ENCODE data around the gene ZNF839.
A peak's percentile ranks its signal among the peaks of the same experiment; 100 is the strongest.

The ZNF839 gene

DNA sequence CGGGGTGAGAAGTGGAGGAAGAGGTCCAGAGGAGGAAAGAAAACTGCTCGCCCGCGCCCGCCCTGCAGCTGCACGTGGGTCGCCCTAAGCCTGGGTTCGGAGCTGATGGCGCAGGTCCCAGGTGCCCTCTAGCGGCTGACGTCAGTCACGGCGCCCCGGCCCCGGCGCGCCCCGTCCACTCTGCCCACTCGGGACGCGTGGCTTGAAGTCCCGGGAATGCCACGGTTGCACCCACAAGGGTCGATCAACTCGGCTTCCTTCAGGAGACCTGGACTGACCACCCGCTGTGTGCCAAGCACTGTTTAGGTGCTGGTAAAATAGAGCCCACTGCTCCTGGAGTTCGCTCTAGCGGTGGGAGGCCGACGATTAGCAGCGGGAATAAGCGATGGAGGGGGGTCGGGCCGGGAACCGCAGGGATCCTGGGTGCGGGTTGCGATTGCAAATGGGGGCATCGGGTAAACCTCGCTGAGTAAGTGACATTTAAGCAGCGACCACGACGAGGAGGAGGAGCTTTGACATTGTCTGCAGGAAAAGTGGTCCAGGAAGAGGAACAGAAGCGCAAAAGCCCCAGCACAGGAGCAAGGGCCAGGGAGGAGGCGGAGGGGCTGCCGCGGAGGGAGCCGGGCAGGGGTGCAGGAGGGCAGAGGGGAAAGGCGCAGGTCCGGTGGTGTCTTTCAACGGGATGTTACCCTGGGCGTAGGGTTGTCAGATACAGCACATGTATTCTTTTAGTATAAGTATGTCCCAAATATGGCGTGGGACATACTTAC lies 5.1 kb upstream of the ZNF839 start:
- no CpG with 5 or more reads among the region's 52 CpGs for WGBS, 2 donors (ENCODE audit: extremely low coverage in 2 of 2, insufficient read length in 2 of 2, insufficient replicate concordance in 1 of 2)
- H3K9me3 ChIP-seq (replicated peaks in 1 of 2; ENCODE audit: control insufficient read depth in 2 of 2, insufficient read depth in 1 of 2, low read depth in 1 of 2, low read length in 2 of 2), result no peaks in the 10 kb centered on the region
- no peak overlapping the region for H3K9ac ChIP-seq (ENCODE audit: low read depth, low read length, poor library complexity)
- no peak overlapping the region for H3K27ac ChIP-seq (replicated peaks; ENCODE audit: low read length)
- peak; percentile 68 for DNase-seq (ENCODE audit: low spot score)
- no peaks in the 10 kb centered on the region for H3K36me3 ChIP-seq (replicated peaks in 1 of 2; ENCODE audit: control insufficient read depth in 2 of 2, insufficient read depth in 2 of 2, low read length in 2 of 2)
- H3K4me2 ChIP-seq (ENCODE audit: insufficient read depth, low read length, poor library complexity, severe bottlenecking), result peak overlapping the region; percentile 98
- no peak overlapping the region for H2AK5ac ChIP-seq (ENCODE audit: low read depth, low read length)
- H3K4me3 ChIP-seq (ENCODE audit: low read length in 2 of 2), result peak overlapping the region; percentile 54 to 88
- H2BK12ac ChIP-seq (ENCODE audit: low read length), result peak overlapping the region; percentile 25
- H2AFZ ChIP-seq (ENCODE audit: low read length), result peak overlapping the region; percentile 87
- H3K79me1 ChIP-seq (ENCODE audit: low read depth, low read length), result no peaks in the 10 kb centered on the region
- H3K14ac ChIP-seq (ENCODE audit: low read length), result peak overlapping the region; percentile 61
- no peak overlapping the region for H4K91ac ChIP-seq (ENCODE audit: low read depth, low read length, poor library complexity)
- H3K4ac ChIP-seq (ENCODE audit: low read length), result no peak overlapping the region
- peaks cover 0 to 2% (median 0%) of the 10 kb centered on the region in 3 experiments for H3K27me3 ChIP-seq (ENCODE audit: control insufficient read depth in 3 of 3, insufficient read depth in 3 of 3, low read depth in 1 of 3, low read length in 3 of 3)
- H3K4me1 ChIP-seq (ENCODE audit: control insufficient read depth in 2 of 2, insufficient read depth in 1 of 2, low read depth in 1 of 2, low read length in 2 of 2), result peaks cover 11 to 12% of the 10 kb centered on the region in 2 donors
- no peak overlapping the region for H2BK5ac ChIP-seq (ENCODE audit: low read length)
- H4K8ac ChIP-seq (ENCODE audit: low read depth, low read length), result no peak overlapping the region
- H2BK15ac ChIP-seq (ENCODE audit: low read length), result no peak overlapping the region
- H3K23ac ChIP-seq (ENCODE audit: low read depth, low read length, poor library complexity), result peak overlapping the region; percentile 62
- peak overlapping the region; percentile 82 for H3K18ac ChIP-seq (ENCODE audit: low read length)
- H2BK120ac ChIP-seq (ENCODE audit: low read depth, low read length), result no peak overlapping the region

DNA sequence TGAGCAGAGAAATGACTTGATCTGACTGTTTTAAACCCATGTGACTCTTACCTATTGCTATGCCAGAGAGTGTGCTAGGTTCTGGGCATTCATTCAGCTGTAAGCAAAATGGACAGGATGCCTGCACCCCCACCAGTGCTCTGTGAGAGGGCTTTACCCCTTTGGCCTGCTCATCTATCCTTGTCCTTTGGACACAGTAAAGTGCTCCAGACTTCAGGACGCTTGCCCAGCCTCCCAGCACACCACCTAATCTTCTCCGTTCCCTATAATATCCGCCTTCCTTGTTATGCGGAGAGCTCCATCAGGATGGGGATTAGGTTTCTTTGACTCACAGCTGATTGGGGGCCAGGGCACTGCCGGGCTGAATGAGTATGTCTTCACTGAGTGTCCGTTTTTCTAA lies 4.4 kb upstream of the ZNF839 start:
- no peak overlapping the region for H3K14ac ChIP-seq (ENCODE audit: low read length)
- H3K79me1 ChIP-seq (ENCODE audit: low read depth, low read length), result no peaks in the 10 kb centered on the region
- no peak overlapping the region for H4K91ac ChIP-seq (ENCODE audit: low read depth, low read length, poor library complexity)
- no peak overlapping the region for H3K4ac ChIP-seq (ENCODE audit: low read length)
- no peak overlapping the region for H2BK120ac ChIP-seq (ENCODE audit: low read depth, low read length)
- DNase-seq (ENCODE audit: low spot score), result no peak
- H3K4me1 ChIP-seq (ENCODE audit: control insufficient read depth in 2 of 2, insufficient read depth in 1 of 2, low read depth in 1 of 2, low read length in 2 of 2), result peaks cover 11 to 12% of the 10 kb centered on the region in 2 donors
- peaks cover 0 to 2% (median 0%) of the 10 kb centered on the region in 3 experiments for H3K27me3 ChIP-seq (ENCODE audit: control insufficient read depth in 3 of 3, insufficient read depth in 3 of 3, low read depth in 1 of 3, low read length in 3 of 3)
- H2BK15ac ChIP-seq (ENCODE audit: low read length), result no peak overlapping the region
- H3K4me2 ChIP-seq (ENCODE audit: insufficient read depth, low read length, poor library complexity, severe bottlenecking), result no peak overlapping the region
- H3K23ac ChIP-seq (ENCODE audit: low read depth, low read length, poor library complexity), result no peak overlapping the region
- H2BK12ac ChIP-seq (ENCODE audit: low read length), result no peak overlapping the region
- no peak overlapping the region for H3K4me3 ChIP-seq (ENCODE audit: low read length in 2 of 2)
- no peaks in the 10 kb centered on the region for H3K36me3 ChIP-seq (replicated peaks in 1 of 2; ENCODE audit: control insufficient read depth in 2 of 2, insufficient read depth in 2 of 2, low read length in 2 of 2)
- WGBS, 2 donors (ENCODE audit: extremely low coverage in 2 of 2, insufficient read length in 2 of 2, insufficient replicate concordance in 1 of 2), result no CpG with 5 or more reads among the region's 6 CpGs
- H2AFZ ChIP-seq (ENCODE audit: low read length), result no peak overlapping the region
- H3K9me3 ChIP-seq (replicated peaks in 1 of 2; ENCODE audit: control insufficient read depth in 2 of 2, insufficient read depth in 1 of 2, low read depth in 1 of 2, low read length in 2 of 2), result no peaks in the 10 kb centered on the region
- no peak overlapping the region for H3K27ac ChIP-seq (replicated peaks; ENCODE audit: low read length)
- no peak overlapping the region for H3K9ac ChIP-seq (ENCODE audit: low read depth, low read length, poor library complexity)
- H4K8ac ChIP-seq (ENCODE audit: low read depth, low read length), result no peak overlapping the region
- peak overlapping the region; percentile 42 for H2AK5ac ChIP-seq (ENCODE audit: low read depth, low read length)
- H2BK5ac ChIP-seq (ENCODE audit: low read length), result no peak overlapping the region
- no peak overlapping the region for H3K18ac ChIP-seq (ENCODE audit: low read length)

DNA sequence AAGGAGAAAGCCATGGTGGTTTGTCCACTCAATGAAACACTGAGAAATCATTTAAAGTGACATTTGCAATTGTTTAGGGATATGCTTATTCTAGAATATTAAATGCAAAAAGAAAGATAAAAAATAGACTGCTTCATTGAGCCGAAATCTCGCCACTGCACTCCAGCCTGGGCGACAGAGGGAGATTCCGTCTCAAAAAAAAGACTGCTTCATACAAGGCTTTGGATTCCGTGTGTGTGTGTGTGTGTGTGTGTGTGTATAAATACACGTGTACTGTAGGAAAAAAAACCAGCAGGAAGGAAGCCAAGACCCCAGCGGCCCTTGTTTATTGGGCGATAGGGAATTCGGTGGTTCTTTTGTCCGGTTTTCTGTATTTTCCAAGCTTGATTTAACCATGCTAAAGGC lies 3.2 kb upstream of the ZNF839 start:
- peaks cover 12 to 14% of the 10 kb centered on the region in 2 donors for H3K4me1 ChIP-seq (ENCODE audit: control insufficient read depth in 2 of 2, insufficient read depth in 1 of 2, low read depth in 1 of 2, low read length in 2 of 2)
- H2BK12ac ChIP-seq (ENCODE audit: low read length), result no peak overlapping the region
- no peak overlapping the region for H3K9ac ChIP-seq (ENCODE audit: low read depth, low read length, poor library complexity)
- H3K23ac ChIP-seq (ENCODE audit: low read depth, low read length, poor library complexity), result no peak overlapping the region
- no peak overlapping the region for H4K8ac ChIP-seq (ENCODE audit: low read depth, low read length)
- no peaks in the 10 kb centered on the region for H3K36me3 ChIP-seq (replicated peaks in 1 of 2; ENCODE audit: control insufficient read depth in 2 of 2, insufficient read depth in 2 of 2, low read length in 2 of 2)
- H3K18ac ChIP-seq (ENCODE audit: low read length), result no peak overlapping the region
- no peak overlapping the region for H2BK5ac ChIP-seq (ENCODE audit: low read length)
- H3K27me3 ChIP-seq (ENCODE audit: control insufficient read depth in 3 of 3, insufficient read depth in 3 of 3, low read depth in 1 of 3, low read length in 3 of 3), result peaks cover 0 to 2% (median 0%) of the 10 kb centered on the region in 3 experiments
- peak overlapping the region; percentile 58 to 77 for H3K4me3 ChIP-seq (ENCODE audit: low read length in 2 of 2)
- DNase-seq (ENCODE audit: low spot score), result no peak
- peak overlapping the region; percentile 59 for H3K4me2 ChIP-seq (ENCODE audit: insufficient read depth, low read length, poor library complexity, severe bottlenecking)
- no peak overlapping the region for H3K4ac ChIP-seq (ENCODE audit: low read length)
- peak overlapping the region; percentile 82 for H2AFZ ChIP-seq (ENCODE audit: low read length)
- H3K79me1 ChIP-seq (ENCODE audit: low read depth, low read length), result no peaks in the 10 kb centered on the region
- no peak overlapping the region for H2BK120ac ChIP-seq (ENCODE audit: low read depth, low read length)
- WGBS, 2 donors (ENCODE audit: extremely low coverage in 2 of 2, insufficient read length in 2 of 2, insufficient replicate concordance in 1 of 2), result no CpG with 5 or more reads among the region's 10 CpGs
- no peak overlapping the region for H2BK15ac ChIP-seq (ENCODE audit: low read length)
- H3K27ac ChIP-seq (replicated peaks; ENCODE audit: low read length), result peak overlapping the region; percentile 70
- H4K91ac ChIP-seq (ENCODE audit: low read depth, low read length, poor library complexity), result no peak overlapping the region
- no peak overlapping the region for H3K14ac ChIP-seq (ENCODE audit: low read length)
- H3K9me3 ChIP-seq (replicated peaks in 1 of 2; ENCODE audit: control insufficient read depth in 2 of 2, insufficient read depth in 1 of 2, low read depth in 1 of 2, low read length in 2 of 2), result no peaks in the 10 kb centered on the region
- no peak overlapping the region for H2AK5ac ChIP-seq (ENCODE audit: low read depth, low read length)

DNA sequence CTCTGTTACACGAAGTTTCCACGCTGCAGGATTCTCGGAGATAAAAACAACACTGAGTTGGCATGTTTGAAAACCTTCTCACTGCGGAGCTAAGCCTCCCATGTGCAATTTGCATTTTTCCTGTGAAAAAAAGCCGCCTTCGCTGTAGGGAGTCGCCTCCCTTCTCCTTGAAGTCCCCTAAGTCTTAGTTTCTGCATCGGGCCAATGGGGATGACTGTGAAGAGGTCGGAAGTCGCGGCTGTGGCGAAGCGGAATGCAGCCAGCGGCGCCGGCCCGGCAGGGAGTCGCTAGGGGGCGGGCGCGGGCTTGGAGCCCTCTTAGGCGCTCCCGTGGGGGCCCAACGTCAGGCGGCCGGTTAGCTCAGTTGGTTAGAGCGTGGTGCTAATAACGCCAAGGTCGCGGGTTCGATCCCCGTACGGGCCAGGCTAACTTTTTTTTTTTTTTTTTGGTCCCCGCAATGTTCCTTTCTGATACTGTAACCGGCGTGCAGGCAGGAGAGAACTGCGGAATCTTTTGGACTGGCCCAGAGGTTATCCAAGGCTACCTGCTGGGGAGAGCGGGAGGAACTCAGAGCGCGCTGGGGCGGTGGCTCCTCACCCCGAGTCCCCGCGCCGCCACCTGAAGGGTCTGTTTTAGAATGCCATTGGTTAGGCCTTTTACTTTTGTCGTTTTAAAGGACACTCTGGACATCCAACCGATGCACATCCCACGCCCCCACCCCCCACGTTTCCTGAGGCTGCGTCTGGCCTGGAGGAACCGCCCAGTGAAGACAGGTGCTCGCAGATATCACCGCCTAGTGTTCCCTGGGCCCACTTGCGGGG lies 2.6 kb upstream of the ZNF839 start:
- no peak overlapping the region for H2AK5ac ChIP-seq (ENCODE audit: low read depth, low read length)
- H3K4ac ChIP-seq (ENCODE audit: low read length), result no peak overlapping the region
- DNase-seq (ENCODE audit: low spot score), result peak; percentile 94
- no peaks in the 10 kb centered on the region for H3K9me3 ChIP-seq (replicated peaks in 1 of 2; ENCODE audit: control insufficient read depth in 2 of 2, insufficient read depth in 1 of 2, low read depth in 1 of 2, low read length in 2 of 2)
- H2BK15ac ChIP-seq (ENCODE audit: low read length), result no peak overlapping the region
- H3K36me3 ChIP-seq (replicated peaks in 1 of 2; ENCODE audit: control insufficient read depth in 2 of 2, insufficient read depth in 2 of 2, low read length in 2 of 2), result peaks cover 0 to 6% of the 10 kb centered on the region in 2 donors
- H3K79me1 ChIP-seq (ENCODE audit: low read depth, low read length), result peaks cover 2% of the 10 kb centered on the region
- no peak overlapping the region for H2BK12ac ChIP-seq (ENCODE audit: low read length)
- H4K91ac ChIP-seq (ENCODE audit: low read depth, low read length, poor library complexity), result no peak overlapping the region
- H3K4me2 ChIP-seq (ENCODE audit: insufficient read depth, low read length, poor library complexity, severe bottlenecking), result peak overlapping the region; percentile 66
- H2AFZ ChIP-seq (ENCODE audit: low read length), result peak overlapping the region; percentile 95
- no CpG with 5 or more reads among the region's 54 CpGs for WGBS, 2 donors (ENCODE audit: extremely low coverage in 2 of 2, insufficient read length in 2 of 2, insufficient replicate concordance in 1 of 2)
- peak overlapping the region; percentile 79 for H3K27ac ChIP-seq (replicated peaks; ENCODE audit: low read length)
- H3K23ac ChIP-seq (ENCODE audit: low read depth, low read length, poor library complexity), result no peak overlapping the region
- peak overlapping the region; percentile 61 for H3K18ac ChIP-seq (ENCODE audit: low read length)
- no peak overlapping the region for H4K8ac ChIP-seq (ENCODE audit: low read depth, low read length)
- H3K4me3 ChIP-seq (ENCODE audit: low read length in 2 of 2), result peak overlapping the region; percentile 58 to 88
- H2BK5ac ChIP-seq (ENCODE audit: low read length), result peak overlapping the region; percentile 76
- peak overlapping the region; percentile 75 for H3K9ac ChIP-seq (ENCODE audit: low read depth, low read length, poor library complexity)
- H2BK120ac ChIP-seq (ENCODE audit: low read depth, low read length), result no peak overlapping the region
- H3K4me1 ChIP-seq (ENCODE audit: control insufficient read depth in 2 of 2, insufficient read depth in 1 of 2, low read depth in 1 of 2, low read length in 2 of 2), result peaks cover 12 to 14% of the 10 kb centered on the region in 2 donors
- H3K27me3 ChIP-seq (ENCODE audit: control insufficient read depth in 3 of 3, insufficient read depth in 3 of 3, low read depth in 1 of 3, low read length in 3 of 3), result peaks cover 0 to 2% (median 0%) of the 10 kb centered on the region in 3 experiments
- no peak overlapping the region for H3K14ac ChIP-seq (ENCODE audit: low read length)

Data from neuronal stem cell (in vitro differentiated cells).